Measurements from ENCODE around the gene NDST3.

DNA sequence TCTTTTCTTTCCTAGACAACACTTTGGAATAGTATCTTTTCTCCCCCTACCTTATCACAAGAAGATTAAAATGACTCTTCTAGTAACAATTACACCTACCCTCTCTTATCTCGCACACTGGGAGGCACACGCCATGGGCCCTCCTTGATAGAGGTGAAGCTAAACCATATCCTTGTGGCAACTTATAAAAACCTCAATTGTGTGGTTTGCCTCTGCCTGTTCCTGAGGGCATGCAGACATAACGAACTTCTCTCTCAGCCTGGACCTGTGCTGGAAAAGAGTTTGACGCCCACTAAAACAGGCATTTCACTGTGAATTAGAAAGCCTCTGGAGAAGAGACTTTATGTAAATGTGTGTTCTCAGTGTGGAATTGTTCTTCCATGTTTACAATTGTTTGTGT is 141.2 kb downstream of the NDST3 start:
- TF ChIP-seq, protein P1, sequence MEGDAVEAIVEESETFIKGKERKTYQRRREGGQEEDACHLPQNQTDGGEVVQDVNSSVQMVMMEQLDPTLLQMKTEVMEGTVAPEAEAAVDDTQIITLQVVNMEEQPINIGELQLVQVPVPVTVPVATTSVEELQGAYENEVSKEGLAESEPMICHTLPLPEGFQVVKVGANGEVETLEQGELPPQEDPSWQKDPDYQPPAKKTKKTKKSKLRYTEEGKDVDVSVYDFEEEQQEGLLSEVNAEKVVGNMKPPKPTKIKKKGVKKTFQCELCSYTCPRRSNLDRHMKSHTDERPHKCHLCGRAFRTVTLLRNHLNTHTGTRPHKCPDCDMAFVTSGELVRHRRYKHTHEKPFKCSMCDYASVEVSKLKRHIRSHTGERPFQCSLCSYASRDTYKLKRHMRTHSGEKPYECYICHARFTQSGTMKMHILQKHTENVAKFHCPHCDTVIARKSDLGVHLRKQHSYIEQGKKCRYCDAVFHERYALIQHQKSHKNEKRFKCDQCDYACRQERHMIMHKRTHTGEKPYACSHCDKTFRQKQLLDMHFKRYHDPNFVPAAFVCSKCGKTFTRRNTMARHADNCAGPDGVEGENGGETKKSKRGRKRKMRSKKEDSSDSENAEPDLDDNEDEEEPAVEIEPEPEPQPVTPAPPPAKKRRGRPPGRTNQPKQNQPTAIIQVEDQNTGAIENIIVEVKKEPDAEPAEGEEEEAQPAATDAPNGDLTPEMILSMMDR (IDR thresholded peaks at IDR 0.05) = no peak
- TF ChIP-seq EP300 (IDR thresholded peaks at IDR 0.05) (no peak), POLR2AphosphoS5 (IDR thresholded peaks at IDR 0.05) (no peak)

Data from gastroesophageal sphincter (tissue), 3 donors.